SIG-M5 treated with dmso at 0.1 percent for 504 hours (cell line): ENCODE measurements around the gene TXLNG.
"Not testable (repeated sequence)": the region's sequence is repeated elsewhere in the genome, so short reads cannot be mapped to it uniquely, and the experiment has no call there.

Source experiments
- DNase-seq: peaks from one replicate; lab custom pipeline; 2025; ENCODE audit not compliant: unreplicated experiment; lab: John Stamatoyannopoulos, UW

TXLNG gene

GRCh38 chrX:16786139-16786790 lies at the start of gene TXLNG:
Gene TXLNG, plus strand, starts transcription at chrX:16786466. Its CDS starts 22 bp downstream, at chrX:16786488.
- DNase-seq: peak; percentile 98

DNA sequence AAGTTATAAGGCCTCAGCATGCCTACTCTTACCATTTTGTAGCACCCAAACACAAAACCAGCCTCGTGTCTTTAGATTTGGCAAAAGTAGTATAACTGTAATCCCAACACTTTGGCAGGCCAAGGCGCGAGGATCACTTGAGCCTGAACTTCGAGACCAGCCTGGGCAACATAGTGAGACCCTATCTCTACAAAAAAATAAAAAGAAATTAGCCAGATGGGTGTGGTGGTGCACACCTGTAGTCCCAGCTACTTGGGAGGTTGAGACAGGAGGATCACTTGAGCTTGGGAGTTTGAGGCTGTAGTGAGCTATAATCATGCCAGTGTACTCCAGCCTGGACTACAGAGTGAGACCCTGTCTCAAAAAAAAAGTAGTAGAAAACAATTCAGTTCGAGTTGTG lies 49.2 kb upstream of the TXLNG start:
- no peak for DNase-seq

- DNase-seq: peak; percentile 88
Observed at GRCh38 chrX:16739574-16739973, 46.7 kb upstream of the TXLNG start.

DNA sequence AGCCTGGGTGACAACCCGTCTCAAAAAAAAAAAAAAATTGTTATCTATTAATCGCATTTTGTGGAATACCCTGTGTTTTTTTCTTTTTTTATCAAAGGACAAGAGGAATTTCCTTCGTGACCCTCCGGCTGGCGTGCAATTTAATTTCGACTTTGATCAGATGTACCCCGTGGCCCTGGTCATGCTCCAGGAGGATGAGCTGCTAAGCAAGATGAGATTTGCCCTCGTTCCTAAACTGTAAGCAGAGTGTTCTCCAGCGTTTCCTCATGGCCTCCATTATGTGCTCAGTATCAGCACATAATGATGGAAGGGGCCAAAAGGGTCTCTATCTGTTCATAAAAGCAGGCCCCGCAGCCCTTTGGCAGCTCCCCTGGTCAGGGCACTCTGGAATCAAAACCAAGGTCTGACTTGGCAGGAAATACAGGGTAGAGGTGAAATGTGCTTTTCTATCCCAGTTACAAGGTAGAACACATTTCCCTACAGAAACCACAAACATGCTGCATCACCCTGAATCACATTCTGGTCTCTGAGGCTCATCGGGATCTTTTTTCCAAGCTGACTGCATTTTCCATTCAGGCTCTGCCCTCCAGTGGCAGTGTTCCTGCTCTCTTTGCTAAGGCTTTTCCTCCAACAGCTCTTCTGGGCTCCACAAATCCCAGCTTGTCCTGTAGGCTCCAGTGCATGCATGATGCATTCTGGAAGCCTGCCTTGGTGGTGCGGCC lies 42.5 kb upstream of the TXLNG start:
- no peak for DNase-seq

DNA sequence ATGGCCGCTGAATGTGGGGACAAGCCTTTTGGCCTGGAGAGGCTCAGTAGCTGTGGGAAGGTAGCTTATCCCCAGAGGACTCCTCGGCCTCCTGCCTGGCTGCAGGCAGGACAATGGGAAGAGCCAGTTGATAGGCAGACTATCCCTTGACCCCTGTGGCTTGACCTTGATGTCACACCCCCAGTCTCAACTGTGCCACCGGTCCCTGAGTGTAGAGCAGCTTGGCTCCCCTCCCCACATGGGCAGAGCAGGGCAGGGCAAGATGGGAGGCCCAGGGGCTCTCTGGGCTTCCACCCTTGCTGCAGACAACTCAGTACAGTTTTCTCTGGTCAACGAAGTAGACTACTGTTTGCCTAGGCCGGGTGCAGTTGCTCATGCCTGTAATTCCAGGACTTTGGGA lies 41.2 kb upstream of the TXLNG start:
- no peak for DNase-seq

- DNase-seq: no peak
Observed at GRCh38 chrX:16745659-16746058, 40.6 kb upstream of the TXLNG start.

DNA sequence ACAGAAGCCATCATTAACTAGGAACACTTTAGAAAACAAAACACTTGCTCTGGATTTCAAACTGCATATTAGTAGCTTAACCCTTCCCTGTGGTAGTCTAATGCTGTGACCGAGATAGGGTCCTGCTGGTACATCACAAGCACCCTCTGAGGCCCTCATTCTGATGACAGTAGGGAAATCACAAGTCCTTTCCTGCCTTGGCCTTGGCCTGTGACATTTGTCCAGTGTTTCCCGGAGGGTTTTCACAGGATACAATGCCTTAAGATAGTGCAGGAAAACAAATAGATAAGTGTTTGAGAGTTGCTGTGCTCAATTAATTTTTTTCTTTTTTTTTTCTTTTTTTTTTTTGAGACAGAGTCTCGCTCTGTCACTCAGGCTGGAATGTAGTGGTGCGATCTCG lies 37.8 kb upstream of the TXLNG start:
- no peak for DNase-seq

DNA sequence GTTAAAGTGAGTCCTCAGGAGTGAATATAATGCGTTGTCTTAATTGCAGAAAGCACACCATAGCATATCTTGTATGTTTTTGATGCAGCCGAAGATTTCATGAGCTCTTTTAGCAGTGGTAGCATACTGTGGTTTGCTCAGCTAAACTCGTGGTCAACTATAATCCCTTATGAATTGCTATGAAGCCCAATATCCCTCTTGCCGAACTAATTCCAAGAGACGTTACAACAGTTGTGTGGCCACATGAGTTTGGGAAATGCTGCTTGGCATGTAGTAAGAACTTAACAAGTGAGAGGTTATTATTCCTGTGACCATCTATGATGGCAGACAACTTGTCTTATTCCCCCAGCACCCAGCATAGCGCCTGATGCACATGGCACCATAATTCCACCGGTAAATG lies 36.1 kb upstream of the TXLNG start:
- DNase-seq: no peak

DNA sequence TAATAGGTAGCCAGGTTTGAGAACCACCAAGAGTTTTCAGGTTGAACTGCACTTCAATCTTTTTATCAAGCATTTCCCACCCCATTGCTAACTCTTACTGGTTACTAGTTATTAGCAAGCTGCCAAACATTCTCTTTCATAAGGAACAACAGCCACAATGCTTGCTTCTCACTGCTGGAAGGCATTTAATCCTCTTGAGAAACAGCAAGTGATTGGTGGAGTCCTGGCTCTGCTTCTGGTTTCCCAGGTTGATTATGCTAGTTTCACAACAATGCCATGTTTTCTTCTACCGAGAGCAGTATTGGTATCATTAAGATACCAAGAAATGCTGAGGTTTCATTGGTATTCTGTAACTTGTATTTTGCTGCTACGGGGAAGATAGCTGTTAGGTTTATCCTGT lies 32.2 kb upstream of the TXLNG start:
- DNase-seq: no peak

DNA sequence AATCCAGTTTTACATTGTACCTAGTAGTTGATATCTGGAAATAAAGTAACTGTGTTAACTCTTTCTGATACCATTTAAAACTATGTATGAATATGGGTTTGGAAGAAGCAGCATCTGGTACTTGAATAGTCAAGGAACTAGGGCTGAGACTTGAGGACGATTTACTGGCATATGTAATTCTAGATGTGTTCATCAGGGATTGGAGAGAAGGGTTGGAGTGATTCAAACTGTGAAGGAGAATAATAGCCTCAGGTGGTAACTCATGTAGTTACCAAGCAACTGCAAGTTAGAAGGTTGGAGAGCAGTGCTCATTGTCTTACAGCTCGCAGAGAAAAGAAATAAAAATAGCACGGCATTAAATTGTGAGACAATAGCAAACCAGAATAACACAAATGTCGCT lies 29.5 kb upstream of the TXLNG start:
- no peak for DNase-seq

DNA sequence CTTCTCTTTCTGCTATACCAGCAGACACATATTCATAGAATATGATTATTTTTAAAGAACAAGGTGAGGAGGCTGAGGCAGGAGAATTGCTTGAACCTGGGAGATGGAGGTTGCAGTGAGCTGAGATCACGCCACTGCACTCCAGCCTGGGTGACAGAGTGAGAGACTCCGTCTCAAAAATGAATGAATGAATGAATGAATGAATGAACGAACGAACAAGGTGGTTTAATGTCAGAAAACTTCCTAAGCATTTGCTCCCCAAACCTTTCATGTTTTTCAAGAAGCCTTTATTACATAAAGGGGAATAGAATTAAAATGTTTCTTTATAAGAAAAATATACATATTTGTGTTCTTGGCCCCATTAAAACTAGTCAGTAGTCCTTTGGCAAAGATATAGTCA lies 24.8 kb upstream of the TXLNG start:
- not testable (repeated sequence) for DNase-seq

DNA sequence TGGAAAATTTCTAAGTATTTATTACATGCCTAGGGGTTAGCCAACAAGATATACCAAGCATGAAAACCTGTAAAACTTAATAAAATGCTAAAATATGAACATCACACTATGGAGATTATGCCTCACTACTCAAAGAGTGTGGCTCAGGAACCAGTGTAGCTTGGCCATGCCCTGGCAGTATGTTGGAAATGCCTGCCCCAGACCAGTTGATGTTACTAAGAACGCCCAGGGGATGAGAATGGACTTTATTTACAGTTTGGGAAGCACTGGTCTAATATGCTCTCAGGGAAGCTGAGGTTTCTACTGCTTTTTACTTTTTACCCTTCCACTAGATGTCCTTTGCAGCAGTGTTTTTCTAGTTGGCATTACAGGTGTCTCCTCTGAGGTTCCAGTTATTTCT lies 23.7 kb upstream of the TXLNG start:
- no peak for DNase-seq

DNA sequence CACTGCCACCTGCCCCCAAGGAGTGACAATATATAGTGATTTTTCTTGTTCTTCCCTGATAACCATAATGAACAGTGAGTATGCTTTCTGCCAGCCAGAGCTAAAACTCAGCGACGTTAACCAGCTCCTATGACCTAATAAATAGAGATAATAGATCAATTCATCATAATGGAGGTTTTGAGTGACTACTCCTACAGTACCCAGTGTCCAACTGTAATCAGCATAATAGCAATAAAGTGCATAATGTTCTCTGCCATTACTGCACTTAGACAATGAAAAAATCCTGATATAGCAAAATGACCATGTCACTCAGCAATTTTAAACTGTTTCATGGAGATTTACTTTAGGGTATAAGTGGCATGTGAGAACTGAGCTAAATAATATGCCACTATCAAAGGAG lies 20.7 kb upstream of the TXLNG start:
- no peak for DNase-seq

DNA sequence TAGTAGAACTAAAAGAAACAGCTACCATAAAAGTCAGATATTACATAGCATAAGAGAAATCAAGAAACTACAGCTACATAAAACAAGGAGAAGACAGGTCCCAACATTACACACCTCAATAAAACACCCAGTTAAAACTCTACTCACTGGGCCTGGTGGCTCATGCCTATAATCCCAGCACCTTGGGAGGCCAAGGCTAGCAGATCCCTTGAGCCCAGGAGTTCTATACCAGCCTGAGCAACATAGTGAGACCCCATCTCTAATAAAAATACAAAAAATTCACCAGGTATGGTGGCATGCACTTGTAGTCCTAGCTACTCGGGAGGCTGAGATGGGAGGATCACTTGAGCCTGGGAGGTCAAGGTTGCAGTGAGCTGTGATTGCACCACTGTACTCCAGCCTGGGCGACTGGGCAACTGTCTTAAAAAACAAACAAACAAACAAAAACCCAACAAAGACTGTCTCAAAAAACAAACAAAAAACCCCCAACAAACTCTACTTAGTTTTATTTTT lies 15.2 kb upstream of the TXLNG start:
- no peak for DNase-seq

GRCh38 chrX:16771483-16772398 lies 14.5 kb upstream of the TXLNG start:
- DNase-seq: no peak

GRCh38 chrX:16772460-16772859 lies 13.8 kb upstream of the TXLNG start:
- no peak for DNase-seq

DNA sequence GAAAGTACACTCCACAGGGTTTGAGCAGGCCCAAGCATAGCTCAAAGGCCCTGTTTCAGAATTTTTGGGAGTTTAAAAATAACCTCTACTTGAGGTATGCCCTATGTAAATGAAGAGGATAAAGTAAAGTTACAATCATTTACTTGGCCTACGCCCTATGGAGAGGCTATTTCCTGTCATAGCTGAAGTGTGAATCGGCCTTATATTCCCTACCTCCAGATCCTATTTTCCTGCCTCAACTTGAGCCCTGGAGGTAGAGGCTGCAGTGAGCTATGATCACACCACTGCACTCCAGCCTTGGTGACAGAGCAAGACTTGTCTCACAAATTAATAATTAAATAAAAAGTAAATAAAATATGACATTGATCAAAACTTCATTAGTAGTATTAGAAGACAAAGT lies 11.5 kb upstream of the TXLNG start:
- DNase-seq: no peak

GRCh38 chrX:16778545-16778944 lies 7.7 kb upstream of the TXLNG start:
- no peak for DNase-seq

DNA sequence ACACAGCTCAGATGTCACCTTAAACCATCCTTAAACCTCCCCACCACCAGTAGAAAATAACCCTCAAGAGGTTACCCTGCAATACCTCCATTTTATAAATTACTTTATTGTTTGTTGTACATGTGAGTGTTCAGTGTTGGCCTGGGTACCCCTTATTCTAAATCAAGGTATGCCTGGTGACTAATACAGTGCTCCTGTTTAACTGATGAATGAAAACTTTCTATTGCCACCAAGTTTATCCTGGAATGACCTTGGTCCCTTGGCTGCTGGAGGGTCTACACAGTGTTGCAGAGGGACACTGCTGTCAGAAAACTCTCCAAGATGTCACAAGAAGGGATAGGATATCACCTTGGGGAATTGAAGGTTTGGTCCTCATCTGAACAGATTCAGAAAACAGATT lies 7.3 kb upstream of the TXLNG start:
- no peak for DNase-seq

DNA sequence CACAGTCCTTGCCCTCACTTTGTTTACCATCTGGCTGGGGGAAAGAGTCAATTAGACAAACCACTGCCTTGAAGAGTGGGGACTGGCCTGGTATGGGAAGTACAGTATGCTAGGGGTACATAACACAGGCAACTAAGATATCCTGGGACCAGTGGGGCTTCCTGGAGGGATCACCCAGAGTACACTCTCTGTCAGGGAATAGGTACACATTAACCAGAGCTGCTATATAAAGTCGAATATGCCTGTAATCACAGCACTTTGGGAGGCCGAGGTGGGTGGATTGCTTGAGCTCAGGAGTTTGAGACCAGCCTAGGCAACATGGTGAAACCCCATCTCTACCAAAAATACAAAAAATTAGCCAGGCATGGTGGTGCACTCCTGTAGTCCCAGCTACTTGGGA lies 6.5 kb upstream of the TXLNG start:
- not testable (repeated sequence) for DNase-seq

DNA sequence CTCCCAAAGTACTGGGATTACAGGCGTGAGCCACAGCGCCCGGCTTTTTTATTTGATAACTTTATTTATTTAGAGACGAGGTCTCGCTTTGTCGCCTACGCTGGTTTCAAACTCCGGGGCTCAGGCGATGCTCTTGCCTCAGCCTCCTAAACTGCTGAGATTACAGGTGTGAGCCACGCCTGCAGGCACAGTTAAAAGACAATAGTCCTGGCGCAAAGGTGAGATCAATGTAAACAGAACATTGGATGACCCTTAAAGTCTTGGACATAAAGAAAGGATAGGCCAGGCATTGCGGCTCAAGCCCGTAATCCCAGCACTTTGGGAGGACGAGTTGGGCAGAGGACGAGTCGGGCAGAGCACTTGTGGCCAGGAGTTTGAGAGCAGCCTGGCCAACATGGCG lies 2.8 kb upstream of the TXLNG start:
- no peak for DNase-seq

- not testable (repeated sequence) for DNase-seq
Observed at GRCh38 chrX:16784440-16784839, 1.8 kb upstream of the TXLNG start.
